ENCODE results near the gene GPALPP1.
"Not testable (repeated sequence)": the region's sequence is repeated elsewhere in the genome, so short reads cannot be mapped to it uniquely, and the experiment has no call there.

Gene GPALPP1

GRCh38 chr13:44989071-44989889, at the start of gene GPALPP1, which contains the start of gene NUFIP1:
GPALPP1 (plus strand) TSS chr13:44989538; CDS start chr13:44989655, 117 bp downstream.
NUFIP1 (minus strand) TSS chr13:44989471; CDS start chr13:44989436, 35 bp downstream.
- peaks cover 33% of the 10 kb centered on the region for H3K4me1 Mint-ChIP-seq (ENCODE audit: low read depth)

GRCh38 chr13:44943411-44943810, 45.9 kb upstream of the GPALPP1 start:
- H3K9me3 Mint-ChIP-seq; H3K27ac Mint-ChIP-seq; H3K27me3 Mint-ChIP-seq; H3K4me3 Mint-ChIP-seq; intact Hi-C loops (cut with micrococcal nuclease); H3K4me1 Mint-ChIP-seq (ENCODE audit: low read depth): not testable (repeated sequence)
- H3K36me3 Mint-ChIP-seq (ENCODE audit: low read depth): peaks cover 31% of the 10 kb centered on the region

More at GRCh38 chr13:44989071-44989889, at the start of gene GPALPP1, which contains the start of gene NUFIP1:
- peak within 1 kb of the TSS; percentile 95 for H3K4me3 Mint-ChIP-seq
- intact Hi-C loops (cut with micrococcal nuclease): loop anchor here (1.0 kb wide), 1 partner anchor 71 kb away; no protein-coding TSS in a partner anchor
- H3K27ac Mint-ChIP-seq: peak within 1 kb of the TSS; percentile 96
- H3K9me3 Mint-ChIP-seq: no peaks in the 10 kb centered on the region
- no peaks in the 10 kb centered on the region for H3K27me3 Mint-ChIP-seq
- H3K36me3 Mint-ChIP-seq (ENCODE audit: low read depth): peaks cover 36% of the 10 kb centered on the region

GRCh38 chr13:44951184-44951583, 38.2 kb upstream of the GPALPP1 start:
- Mint-ChIP-seq H3K9me3 (no peaks in the 10 kb centered on the region), H3K4me1 (ENCODE audit: low read depth) (no peaks in the 10 kb centered on the region), H3K27ac (no peak overlapping the region), H3K36me3 (ENCODE audit: low read depth) (peaks cover 27% of the 10 kb centered on the region), H3K4me3 (no peak overlapping the region), H3K27me3 (no peaks in the 10 kb centered on the region)
- intact Hi-C loops (cut with micrococcal nuclease): no loop called here

GRCh38 chr13:44952671-44953070, 36.7 kb upstream of the GPALPP1 start:
- no peaks in the 10 kb centered on the region for H3K9me3 Mint-ChIP-seq
- H3K36me3 Mint-ChIP-seq (ENCODE audit: low read depth): peaks cover 24% of the 10 kb centered on the region
- no peak overlapping the region for H3K4me3 Mint-ChIP-seq
- no peaks in the 10 kb centered on the region for H3K4me1 Mint-ChIP-seq (ENCODE audit: low read depth)
- no peak overlapping the region for H3K27ac Mint-ChIP-seq
- intact Hi-C loops (cut with micrococcal nuclease): no loop called here
- no peaks in the 10 kb centered on the region for H3K27me3 Mint-ChIP-seq

GRCh38 chr13:44954224-44954623, 35.1 kb upstream of the GPALPP1 start:
- H3K9me3 Mint-ChIP-seq: no peaks in the 10 kb centered on the region
- H3K4me3 Mint-ChIP-seq: no peak overlapping the region
- H3K27ac Mint-ChIP-seq: no peak overlapping the region
- peaks cover 27% of the 10 kb centered on the region for H3K36me3 Mint-ChIP-seq (ENCODE audit: low read depth)
- intact Hi-C loops (cut with micrococcal nuclease): no loop called here
- no peaks in the 10 kb centered on the region for H3K27me3 Mint-ChIP-seq
- H3K4me1 Mint-ChIP-seq (ENCODE audit: low read depth): no peaks in the 10 kb centered on the region

- Mint-ChIP-seq H3K9me3 (no peaks in the 10 kb centered on the region), H3K36me3 (ENCODE audit: low read depth) (peaks cover 37% of the 10 kb centered on the region), H3K4me1 (ENCODE audit: low read depth) (no peaks in the 10 kb centered on the region), H3K27me3 (no peaks in the 10 kb centered on the region), H3K27ac (no peak overlapping the region), H3K4me3 (no peak overlapping the region)
- intact Hi-C loops (cut with micrococcal nuclease): no loop called here
Measured at GRCh38 chr13:44955406-44955805, 33.9 kb upstream of the GPALPP1 start.

GRCh38 chr13:44961997-44962396, 27.3 kb upstream of the GPALPP1 start:
- peaks cover 16% of the 10 kb centered on the region for H3K9me3 Mint-ChIP-seq
- intact Hi-C loops (cut with micrococcal nuclease): no loop called here
- H3K27ac Mint-ChIP-seq: no peak overlapping the region
- peaks cover 80% of the 10 kb centered on the region for H3K36me3 Mint-ChIP-seq (ENCODE audit: low read depth)
- H3K27me3 Mint-ChIP-seq: no peaks in the 10 kb centered on the region
- no peaks in the 10 kb centered on the region for H3K4me1 Mint-ChIP-seq (ENCODE audit: low read depth)
- no peak overlapping the region for H3K4me3 Mint-ChIP-seq

- no peak overlapping the region for H3K4me3 Mint-ChIP-seq
- intact Hi-C loops (cut with micrococcal nuclease): no loop called here
- H3K27me3 Mint-ChIP-seq: no peaks in the 10 kb centered on the region
- peaks cover 1% of the 10 kb centered on the region for H3K9me3 Mint-ChIP-seq
- no peaks in the 10 kb centered on the region for H3K4me1 Mint-ChIP-seq (ENCODE audit: low read depth)
- H3K27ac Mint-ChIP-seq: no peak overlapping the region
- peaks cover 48% of the 10 kb centered on the region for H3K36me3 Mint-ChIP-seq (ENCODE audit: low read depth)
Measured at GRCh38 chr13:44967704-44968433, 21.5 kb upstream of the GPALPP1 start.

GRCh38 chr13:44968434-44968815, 20.9 kb upstream of the GPALPP1 start:
- Mint-ChIP-seq H3K27me3 (no peaks in the 10 kb centered on the region), H3K9me3 (no peaks in the 10 kb centered on the region), H3K27ac (no peak overlapping the region), H3K4me1 (ENCODE audit: low read depth) (no peaks in the 10 kb centered on the region), H3K4me3 (no peak overlapping the region), H3K36me3 (ENCODE audit: low read depth) (peaks cover 44% of the 10 kb centered on the region)
- intact Hi-C loops (cut with micrococcal nuclease): no loop called here

- H3K4me3 Mint-ChIP-seq: no peak overlapping the region
Measured at GRCh38 chr13:44969551-44970484, 19.5 kb upstream of the GPALPP1 start.

GRCh38 chr13:44971656-44972595, 17.4 kb upstream of the GPALPP1 start:
- intact Hi-C loops (cut with micrococcal nuclease): loop anchor here (5.0 to 10.0 kb wide), 2 partner anchors 397 to 1065 kb away; partner anchors contain the start of gene TSC22D1
- Mint-ChIP-seq H3K4me1 (ENCODE audit: low read depth) (no peaks in the 10 kb centered on the region), H3K36me3 (ENCODE audit: low read depth) (peaks cover 19% of the 10 kb centered on the region), H3K9me3 (no peaks in the 10 kb centered on the region), H3K27ac (no peak overlapping the region), H3K4me3 (no peak overlapping the region), H3K27me3 (no peaks in the 10 kb centered on the region)

More at GRCh38 chr13:44969551-44970484, 19.5 kb upstream of the GPALPP1 start:
- Mint-ChIP-seq H3K27ac (no peak overlapping the region), H3K36me3 (ENCODE audit: low read depth) (peaks cover 31% of the 10 kb centered on the region), H3K27me3 (no peaks in the 10 kb centered on the region), H3K4me1 (ENCODE audit: low read depth) (no peaks in the 10 kb centered on the region), H3K9me3 (no peaks in the 10 kb centered on the region)
- intact Hi-C loops (cut with micrococcal nuclease): loop anchor here (1.0 to 10.0 kb wide), 3 partner anchors 395 to 1063 kb away; partner anchors contain the start of gene TSC22D1

- Mint-ChIP-seq H3K4me1 (ENCODE audit: low read depth) (no peaks in the 10 kb centered on the region), H3K4me3 (no peak overlapping the region), H3K9me3 (no peaks in the 10 kb centered on the region), H3K27ac (no peak overlapping the region), H3K27me3 (no peaks in the 10 kb centered on the region), H3K36me3 (ENCODE audit: low read depth) (peaks cover 21% of the 10 kb centered on the region)
- intact Hi-C loops (cut with micrococcal nuclease): loop anchor here (5.0 to 10.0 kb wide), 2 partner anchors 398 to 1066 kb away; partner anchors contain the start of gene TSC22D1
Measured at GRCh38 chr13:44972956-44973581, 16.3 kb upstream of the GPALPP1 start.

All from dendritic cell treated with granulocyte-macrophage colony-stimulating factor and Interleukin-4, amounts not matched to agents 40 ng/mL and 50 ng/mL, for 4 days (primary cell).